K562 (cell line): ENCODE measurements around the gene MRO. TPM values are rescaled to one million over a fixed set of nuclear protein-coding genes. Genes with fewer than 3 reads are reported as not detected.

Experiments
- CXXC5 ChIP-seq: fragments of 250-450 bp; sonication (Bioruptor Pico); IDR thresholded peaks from 2 replicates; pipeline ENCODE4 v1.8.0; 2022; ENCODE audit warnings: inconsistent platforms, mild to moderate bottlenecking, moderate library complexity
- E2F4 ChIP-seq: sonication (generic); formaldehyde crosslinking; IDR thresholded peaks from 2 replicates; pipeline ENCODE4 v1.8.0; 2022; ENCODE audit warnings: mild to moderate bottlenecking, low read depth, missing genetic modification reagents
- ETV5 ChIP-seq: sonication (generic); formaldehyde crosslinking; IDR thresholded peaks from 2 replicates; pipeline ENCODE4 v1.4.0; 2020; ENCODE audit warnings: low read depth, mild to moderate bottlenecking, missing genetic modification reagents
- FOXJ2 ChIP-seq: fragments of 200-800 bp; sonication (Bioruptor generic); IDR thresholded peaks from 2 replicates; pipeline ENCODE4 v1.6.1; 2016; ENCODE audit warnings: missing genetic modification characterization, missing compliant biosample characterization
- NFRKB ChIP-seq: fragments of 450-650 bp; IDR thresholded peaks from 2 replicates; pipeline ENCODE4 v1.6.1; 2016; ENCODE audit warnings: low read depth
- NR3C1 ChIP-seq: sonication (generic); formaldehyde crosslinking; IDR thresholded peaks from 2 replicates; pipeline ENCODE4 v1.8.1; 2022; ENCODE audit warnings: missing genetic modification reagents
- OTX1 ChIP-seq: fragments of 450-650 bp; formaldehyde crosslinking; IDR thresholded peaks from 2 replicates; pipeline ENCODE4 v1.4.0; 2022; ENCODE audit warnings: mild to moderate bottlenecking
- PHTF2 ChIP-seq: fragments of 250-450 bp; sonication (Bioruptor Pico); IDR thresholded peaks from 2 replicates; pipeline ENCODE4 v1.5.0; 2021; ENCODE audit warnings: mild to moderate bottlenecking
- SIRT6 ChIP-seq: IDR thresholded peaks from one replicate; pipeline ENCODE4 v1.6.1; 2012; ENCODE audit warnings: low read depth, mild to moderate bottlenecking, control low read depth, inconsistent platforms, low read length, moderate library complexity
- ZNF134 ChIP-seq: fragments of 250-450 bp; sonication (Bioruptor Pico); conservative IDR thresholded peaks from 2 replicates; pipeline ENCODE4 v1.4.0; 2020
- ZNF212 ChIP-seq: fragments of 450-650 bp; formaldehyde crosslinking; IDR thresholded peaks from 2 replicates; pipeline ENCODE4 v1.4.0; 2020; ENCODE audit warnings: mild to moderate bottlenecking
- ZNF561 ChIP-seq: fragments of 450-650 bp; formaldehyde crosslinking; conservative IDR thresholded peaks from 2 replicates; pipeline ENCODE4 v1.4.0; 2020; ENCODE audit warnings: mild to moderate bottlenecking, moderate library complexity
- polyA plus RNA-seq, 8 experiments: library from polyadenylated mRNA; depleted of rRNA in 4 of 8; stranded (reverse) in 5 of 8; unstranded in 3 of 8; fragments of >200 nt; fragmentation: Nextera tagmentation in 2 of 8; fragmentation: Illumina TruSeq in 1 of 8; extraction: Ambion mirVana in 2 of 8; extraction: Trizol in 1 of 8; gene quantifications; 2 replicates each; pipeline versions ENCODE4 v1.2.1 to v1.2.3, GENCODE V29; 2011 to 2014; ENCODE audit warnings: inconsistent platforms in 1 of 8, missing spikeins in 1 of 8
- total RNA-seq, 7 experiments: library from RNA; depleted of rRNA in 6 of 7; stranded (reverse); fragments of >200 nt in 6 of 7; fragmentation: Illumina TruSeq in 2 of 7; extraction: Trizol in 2 of 7; gene quantifications; 2 replicates each; pipeline versions ENCODE4 v1.2.1 to v1.2.3, GENCODE V29; 2011 to 2021; ENCODE audit warnings: low replicate concordance in 1 of 7
- TF ChIP-seq, protein P1 (sequence below): fragments of 450-650 bp; formaldehyde crosslinking; IDR thresholded peaks from 2 replicates; pipeline ENCODE4 v1.4.0; 2020; ENCODE audit warnings: mild to moderate bottlenecking, moderate library complexity
- TF ChIP-seq, protein P2 (sequence below): sonication (generic); formaldehyde crosslinking; IDR thresholded peaks from 2 replicates; pipeline ENCODE4 v1.4.0; 2020; ENCODE audit warnings: mild to moderate bottlenecking, missing genetic modification reagents

The MRO gene
- total and polyA plus RNA-seq, 9 of the 15 experiments (the other 6 are each of a cell fraction or from before 2014, with no cell fraction given), result 0.06 TPM; not detected in 8

- TF ChIP-seq FOXJ2 (tag), result no peak
- TF ChIP-seq CXXC5 (CRISPR knock-in tag), result peak; percentile 87
- TF ChIP-seq ZNF561, result no peak
- TF ChIP-seq NR3C1 (CRISPR knock-in tag), result no peak
- TF ChIP-seq, protein P1, sequence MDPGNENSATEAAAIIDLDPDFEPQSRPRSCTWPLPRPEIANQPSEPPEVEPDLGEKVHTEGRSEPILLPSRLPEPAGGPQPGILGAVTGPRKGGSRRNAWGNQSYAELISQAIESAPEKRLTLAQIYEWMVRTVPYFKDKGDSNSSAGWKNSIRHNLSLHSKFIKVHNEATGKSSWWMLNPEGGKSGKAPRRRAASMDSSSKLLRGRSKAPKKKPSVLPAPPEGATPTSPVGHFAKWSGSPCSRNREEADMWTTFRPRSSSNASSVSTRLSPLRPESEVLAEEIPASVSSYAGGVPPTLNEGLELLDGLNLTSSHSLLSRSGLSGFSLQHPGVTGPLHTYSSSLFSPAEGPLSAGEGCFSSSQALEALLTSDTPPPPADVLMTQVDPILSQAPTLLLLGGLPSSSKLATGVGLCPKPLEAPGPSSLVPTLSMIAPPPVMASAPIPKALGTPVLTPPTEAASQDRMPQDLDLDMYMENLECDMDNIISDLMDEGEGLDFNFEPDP (CRISPR knock-in tag), result no peak
- TF ChIP-seq ETV5 (CRISPR knock-in tag), result peak; percentile 67
- no peak for TF ChIP-seq PHTF2 (CRISPR knock-in tag)
- no peak for TF ChIP-seq OTX1
- TF ChIP-seq ZNF212 (CRISPR knock-in tag), result no peak
- TF ChIP-seq, protein P2, sequence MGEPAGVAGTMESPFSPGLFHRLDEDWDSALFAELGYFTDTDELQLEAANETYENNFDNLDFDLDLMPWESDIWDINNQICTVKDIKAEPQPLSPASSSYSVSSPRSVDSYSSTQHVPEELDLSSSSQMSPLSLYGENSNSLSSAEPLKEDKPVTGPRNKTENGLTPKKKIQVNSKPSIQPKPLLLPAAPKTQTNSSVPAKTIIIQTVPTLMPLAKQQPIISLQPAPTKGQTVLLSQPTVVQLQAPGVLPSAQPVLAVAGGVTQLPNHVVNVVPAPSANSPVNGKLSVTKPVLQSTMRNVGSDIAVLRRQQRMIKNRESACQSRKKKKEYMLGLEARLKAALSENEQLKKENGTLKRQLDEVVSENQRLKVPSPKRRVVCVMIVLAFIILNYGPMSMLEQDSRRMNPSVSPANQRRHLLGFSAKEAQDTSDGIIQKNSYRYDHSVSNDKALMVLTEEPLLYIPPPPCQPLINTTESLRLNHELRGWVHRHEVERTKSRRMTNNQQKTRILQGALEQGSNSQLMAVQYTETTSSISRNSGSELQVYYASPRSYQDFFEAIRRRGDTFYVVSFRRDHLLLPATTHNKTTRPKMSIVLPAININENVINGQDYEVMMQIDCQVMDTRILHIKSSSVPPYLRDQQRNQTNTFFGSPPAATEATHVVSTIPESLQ (CRISPR knock-in tag), result no peak
- TF ChIP-seq ZNF134 (CRISPR knock-in tag), result no peak
- TF ChIP-seq NFRKB, result no peak
- TF ChIP-seq E2F4, result no peak
- no peak for TF ChIP-seq SIRT6
These were observed 20.2 kb upstream of the MRO start (continued) for GRCh38 chr18:50839996-50840395.
